ENCODE data around the gene SLC3A2. TPM values are rescaled to one million over a fixed set of nuclear protein-coding genes. Genes with fewer than 3 reads are reported as not detected.
"Not testable (repeated sequence)": the region's sequence is repeated elsewhere in the genome, so short reads cannot be mapped to it uniquely, and the experiment has no call there.

The SLC3A2 gene
- total RNA-seq, 1 donor from 2014 or later, result 255 TPM

GRCh38 chr11:62835336-62835735 lies 45.4 kb upstream of the SLC3A2 start:
- no peaks in the 10 kb centered on the region for H3K27me3 ChIP-seq
- TF ChIP-seq CTCF (IDR thresholded peaks at IDR 0.05), result no peak
- intact Hi-C loops (cut with DNase I), result no loop called here
- peaks cover 35% of the 10 kb centered on the region for H3K36me3 ChIP-seq
- no peak overlapping the region for H3K4me3 ChIP-seq
- no peaks in the 10 kb centered on the region for H3K9me3 ChIP-seq
- peaks cover 17% of the 10 kb centered on the region for H3K4me1 ChIP-seq
- DNase-seq, result peak; percentile 55
- H3K27ac ChIP-seq, result no peak overlapping the region
- no peak for ATAC-seq

GRCh38 chr11:62839050-62839945 lies 41.4 kb upstream of the SLC3A2 start, which contains the start of gene WDR74:
TSS of gene WDR74 (minus strand) at chr11:62839590. CDS start at chr11:62839570, 20 bp downstream.
- peak; percentile 86 for ATAC-seq
- DNase-seq, result peak; percentile 97
- Histone ChIP-seq H3K9me3 (no peaks in the 10 kb centered on the region), H3K27ac (peak within 1 kb of the TSS; percentile 98), H3K27me3 (no peaks in the 10 kb centered on the region), H3K4me3 (peak within 1 kb of the TSS; percentile 86), H3K36me3 (peaks cover 25% of the 10 kb centered on the region), H3K4me1 (peaks cover 20% of the 10 kb centered on the region)
- intact Hi-C loops (cut with DNase I), result no loop called here
- no peak for TF ChIP-seq CTCF (IDR thresholded peaks at IDR 0.05)

- H3K4me1 ChIP-seq, result peaks cover 20% of the 10 kb centered on the region
- peak; percentile 5 for ATAC-seq
Observed at GRCh38 chr11:62840721-62841360, 39.9 kb upstream of the SLC3A2 start.

GRCh38 chr11:62841361-62842170 lies 39.1 kb upstream of the SLC3A2 start:
- peak; percentile 88 for DNase-seq
- Histone ChIP-seq H3K27ac (peak overlapping the region; percentile 98), H3K9me3 (no peaks in the 10 kb centered on the region), H3K4me1 (peaks cover 20% of the 10 kb centered on the region), H3K27me3 (no peaks in the 10 kb centered on the region), H3K36me3 (peaks cover 4% of the 10 kb centered on the region), H3K4me3 (peak overlapping the region; percentile 86)
- TF ChIP-seq CTCF (IDR thresholded peaks at IDR 0.05), result no peak
- peak; percentile 77 for ATAC-seq
- intact Hi-C loops (cut with DNase I), result no loop called here

More at GRCh38 chr11:62840721-62841360, 39.9 kb upstream of the SLC3A2 start:
- peak; percentile 85 for DNase-seq
- Histone ChIP-seq H3K4me3 (peak overlapping the region; percentile 86), H3K27ac (peak overlapping the region; percentile 98), H3K36me3 (peaks cover 11% of the 10 kb centered on the region)
- intact Hi-C loops (cut with DNase I); H3K9me3 ChIP-seq; H3K27me3 ChIP-seq: not testable (repeated sequence)

GRCh38 chr11:62842171-62842741 lies 38.4 kb upstream of the SLC3A2 start:
- DNase-seq (peak; percentile 73), ATAC-seq (no peak)
- peak overlapping the region; percentile 98 for H3K27ac ChIP-seq
- intact Hi-C loops (cut with DNase I), result no loop called here
- no peaks in the 10 kb centered on the region for H3K36me3 ChIP-seq
- TF ChIP-seq CTCF (IDR thresholded peaks at IDR 0.05), result no peak
- no peaks in the 10 kb centered on the region for H3K27me3 ChIP-seq
- no peaks in the 10 kb centered on the region for H3K9me3 ChIP-seq
- peaks cover 20% of the 10 kb centered on the region for H3K4me1 ChIP-seq
- H3K4me3 ChIP-seq, result peak overlapping the region; percentile 86

- H3K9me3 ChIP-seq; intact Hi-C loops (cut with DNase I); H3K27me3 ChIP-seq; ATAC-seq; H3K4me3 ChIP-seq; H3K36me3 ChIP-seq; DNase-seq: not testable (repeated sequence)
- H3K4me1 ChIP-seq, result peaks cover 17% of the 10 kb centered on the region
- H3K27ac ChIP-seq, result peak overlapping the region; percentile 98
Observed at GRCh38 chr11:62842891-62843290, 37.8 kb upstream of the SLC3A2 start.

All from upper lobe of right lung (tissue), 1 donor.